Choroid plexus epithelial cell (primary cell): Measurements from ENCODE around the gene RABEPK.
A peak's percentile ranks its signal among the peaks of the same experiment; 100 is the strongest.

Source experiments
- DNase-seq: peaks from one replicate; pipeline ENCODE4 v3.0.0-alpha.2; 2010; ENCODE audit warnings: low read depth
- H3K4me3 ChIP-seq: 2 replicates; pipeline ENCODE4 v1.5.1; 2011; ENCODE audit warnings: low read depth, mild to moderate bottlenecking, control low read depth, low read length, moderate library complexity
- TF ChIP-seq, protein P1 (sequence below): conservative IDR thresholded peaks from 2 replicates; pipeline ENCODE4 v1.5.1; 2011; ENCODE audit warnings: low read depth, mild to moderate bottlenecking, control low read depth, inconsistent platforms, low read length, moderate library complexity

The RABEPK gene

DNA sequence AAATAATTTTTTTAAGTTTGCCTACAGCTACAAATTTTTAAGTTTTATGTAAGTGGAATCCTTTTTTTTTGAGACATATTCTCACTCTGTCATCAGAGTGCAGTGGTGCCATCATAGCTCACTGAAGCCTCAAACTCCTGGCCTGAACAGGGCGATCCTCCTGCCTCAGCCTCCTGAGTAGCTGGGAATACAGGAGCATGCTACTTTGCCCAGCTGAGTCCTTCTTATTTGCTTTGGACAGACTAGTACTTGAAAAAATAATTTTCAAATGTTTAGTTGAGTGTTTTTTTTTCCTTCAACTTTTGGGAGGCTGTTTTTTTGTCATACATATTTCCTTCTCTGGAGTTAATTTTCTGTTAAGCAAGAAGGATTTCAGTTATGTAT is 68.7 kb downstream of the RABEPK start:
- TF ChIP-seq, protein P1, sequence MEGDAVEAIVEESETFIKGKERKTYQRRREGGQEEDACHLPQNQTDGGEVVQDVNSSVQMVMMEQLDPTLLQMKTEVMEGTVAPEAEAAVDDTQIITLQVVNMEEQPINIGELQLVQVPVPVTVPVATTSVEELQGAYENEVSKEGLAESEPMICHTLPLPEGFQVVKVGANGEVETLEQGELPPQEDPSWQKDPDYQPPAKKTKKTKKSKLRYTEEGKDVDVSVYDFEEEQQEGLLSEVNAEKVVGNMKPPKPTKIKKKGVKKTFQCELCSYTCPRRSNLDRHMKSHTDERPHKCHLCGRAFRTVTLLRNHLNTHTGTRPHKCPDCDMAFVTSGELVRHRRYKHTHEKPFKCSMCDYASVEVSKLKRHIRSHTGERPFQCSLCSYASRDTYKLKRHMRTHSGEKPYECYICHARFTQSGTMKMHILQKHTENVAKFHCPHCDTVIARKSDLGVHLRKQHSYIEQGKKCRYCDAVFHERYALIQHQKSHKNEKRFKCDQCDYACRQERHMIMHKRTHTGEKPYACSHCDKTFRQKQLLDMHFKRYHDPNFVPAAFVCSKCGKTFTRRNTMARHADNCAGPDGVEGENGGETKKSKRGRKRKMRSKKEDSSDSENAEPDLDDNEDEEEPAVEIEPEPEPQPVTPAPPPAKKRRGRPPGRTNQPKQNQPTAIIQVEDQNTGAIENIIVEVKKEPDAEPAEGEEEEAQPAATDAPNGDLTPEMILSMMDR: no peak
- peak; percentile 10 for DNase-seq
- H3K4me3 ChIP-seq: no peak overlapping the region

DNA sequence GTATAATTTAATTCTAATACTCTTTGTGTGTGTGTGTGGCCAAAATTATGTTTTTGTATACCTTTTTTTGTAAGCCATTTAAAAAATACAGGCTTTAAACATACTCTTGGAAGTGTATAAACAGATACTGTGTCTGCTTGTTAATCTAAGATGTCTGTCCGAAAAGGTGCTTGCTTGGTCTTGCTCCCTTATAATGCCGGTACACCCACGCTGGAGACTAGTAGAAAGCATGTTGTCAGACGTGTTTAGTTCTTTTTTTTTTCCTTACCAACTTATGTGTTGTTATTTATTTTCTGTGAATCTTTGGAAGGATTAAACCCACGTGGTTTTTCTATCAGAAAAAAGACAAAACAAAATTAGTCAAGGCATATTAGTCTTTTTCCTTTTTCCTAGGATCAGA is 70.7 kb downstream of the RABEPK start:
- TF ChIP-seq, protein P1: no peak
- no peak for DNase-seq
- H3K4me3 ChIP-seq: no peak overlapping the region

DNA sequence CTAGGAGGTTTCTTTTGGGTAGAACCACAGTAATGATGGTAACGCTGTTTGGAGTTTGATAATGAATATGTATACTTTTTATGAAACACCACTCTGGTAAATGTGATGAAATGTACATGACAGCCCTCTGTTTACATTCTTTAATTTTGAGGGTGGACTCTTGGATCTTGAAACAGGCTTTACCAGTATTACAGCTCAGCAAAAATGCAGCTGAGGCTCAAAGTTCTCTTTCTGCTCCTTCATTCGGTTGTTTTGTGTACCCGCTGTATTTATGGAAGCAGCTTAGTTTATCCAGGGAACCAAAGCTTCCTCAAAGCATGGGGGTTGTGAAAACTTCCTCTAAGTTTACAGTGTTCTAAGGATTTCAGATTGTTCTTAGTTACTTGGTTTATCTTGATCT is 72.4 kb downstream of the RABEPK start:
- peak; percentile 48 for DNase-seq
- TF ChIP-seq, protein P1: no peak
- H3K4me3 ChIP-seq: no peak overlapping the region

DNA sequence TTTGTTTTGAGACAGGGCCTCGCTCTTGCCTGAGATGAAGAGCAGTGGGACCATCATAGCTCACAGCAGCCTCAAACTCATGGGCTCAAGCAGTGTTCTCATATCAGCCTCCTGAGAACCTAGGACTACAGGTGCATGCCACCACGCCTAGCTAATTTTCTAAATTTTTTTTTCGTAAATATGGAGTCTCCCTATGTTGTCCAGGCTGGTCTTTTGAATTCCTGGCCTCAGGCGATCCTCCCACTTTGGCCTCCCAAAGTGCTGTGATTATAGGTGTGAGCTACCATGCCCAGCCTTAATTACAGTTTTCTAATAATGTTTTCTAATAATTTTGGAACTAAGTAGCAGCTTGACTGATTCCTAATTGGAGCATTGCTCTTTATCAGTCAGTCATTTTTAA is 76.4 kb downstream of the RABEPK start:
- H3K4me3 ChIP-seq: no peak overlapping the region
- no peak for DNase-seq
- TF ChIP-seq, protein P1: no peak

DNA sequence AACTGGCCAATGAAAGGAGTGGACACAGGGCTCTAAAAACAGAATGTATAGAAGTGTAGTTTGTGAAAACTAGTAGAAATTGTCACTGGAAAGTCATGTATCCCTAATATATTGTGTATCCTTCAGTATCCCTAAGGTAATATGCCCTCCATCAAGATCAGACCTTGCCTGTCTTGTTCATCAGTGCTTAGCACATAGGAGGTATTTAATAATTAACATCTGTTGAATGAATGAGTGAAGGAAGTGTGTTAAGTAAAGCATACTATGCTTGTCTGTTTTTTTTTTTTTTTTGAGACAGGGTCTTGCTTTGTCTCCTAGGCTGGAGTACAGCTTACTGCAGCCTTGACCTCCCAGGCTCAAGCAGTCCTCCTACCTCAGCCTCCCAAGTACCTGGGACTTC is 77.1 kb downstream of the RABEPK start:
- no peak overlapping the region for H3K4me3 ChIP-seq
- TF ChIP-seq, protein P1: no peak
- no peak for DNase-seq

DNA sequence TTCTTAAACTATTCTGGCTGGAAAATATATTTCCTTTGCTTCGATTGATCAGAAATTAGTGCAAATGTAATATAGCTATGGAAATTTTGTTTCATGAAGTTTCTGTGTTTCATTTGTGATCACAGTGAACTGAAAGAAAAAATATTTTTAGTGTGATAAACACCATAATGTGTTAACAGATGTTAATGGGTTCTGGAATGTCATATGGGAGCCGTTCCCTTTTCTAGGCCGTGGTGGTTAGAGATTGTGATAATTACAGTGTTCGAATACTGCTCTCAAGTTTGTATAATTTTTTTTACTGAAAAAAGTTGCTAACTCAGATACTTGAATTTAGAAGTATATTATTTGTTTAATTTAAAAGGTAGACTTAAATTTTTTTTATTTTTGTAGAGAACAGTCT is 80.6 kb downstream of the RABEPK start:
- no peak overlapping the region for H3K4me3 ChIP-seq
- no peak for DNase-seq
- TF ChIP-seq, protein P1: no peak
